Activated naive CD4-positive, alpha-beta T cell treated with Interleukin-2 at 50 U/mL for 16 hours (primary cell): ENCODE measurements around the gene H2BK1.

ENCODE experiments used
- DNase-seq: peaks from one replicate; pipeline ENCODE4 v3.0.0-alpha.2; 2020

The H2BK1 gene

GRCh38 chr7:151210087-151210854 lies at the start of gene H2BK1:
Gene H2BK1, minus strand, starts transcription at chr7:151210488. Its CDS starts 170 bp downstream, at chr7:151210318.
- no peak for DNase-seq

- no peak for DNase-seq
Measured at GRCh38 chr7:151257990-151258389, 47.7 kb upstream of the H2BK1 start.

- DNase-seq = no peak
Measured at GRCh38 chr7:151256410-151257045, 46.2 kb upstream of the H2BK1 start.

GRCh38 chr7:151255390-151255789 lies 45.1 kb upstream of the H2BK1 start:
- DNase-seq = no peak

GRCh38 chr7:151254851-151255250 lies 44.6 kb upstream of the H2BK1 start:
- DNase-seq = no peak

- DNase-seq = no peak
Measured at GRCh38 chr7:151254316-151254715, 44.0 kb upstream of the H2BK1 start.

- DNase-seq = no peak
Measured at GRCh38 chr7:151252961-151253711, 42.8 kb upstream of the H2BK1 start.

- DNase-seq = no peak
Measured at GRCh38 chr7:151252561-151252835, 42.2 kb upstream of the H2BK1 start.

GRCh38 chr7:151251689-151252560 lies 41.6 kb upstream of the H2BK1 start:
- DNase-seq = peak; percentile 35

- no peak for DNase-seq
Measured at GRCh38 chr7:151251328-151251688, 41.0 kb upstream of the H2BK1 start.

GRCh38 chr7:151250181-151251132 lies 40.2 kb upstream of the H2BK1 start:
- DNase-seq = no peak

- no peak for DNase-seq
Measured at GRCh38 chr7:151249732-151250072, 39.4 kb upstream of the H2BK1 start.

- peak; percentile 53 for DNase-seq
Measured at GRCh38 chr7:151249034-151249731, 38.9 kb upstream of the H2BK1 start.

GRCh38 chr7:151248346-151249033 lies 38.2 kb upstream of the H2BK1 start, which contains the start of gene SMARCD3:
Gene SMARCD3, minus strand, starts transcription at chr7:151248694. Its CDS starts 132 bp downstream, at chr7:151248562.
- DNase-seq = peak; percentile 51

- DNase-seq = no peak
Measured at GRCh38 chr7:151247611-151248345, 37.5 kb upstream of the H2BK1 start.

GRCh38 chr7:151246851-151247580 lies 36.7 kb upstream of the H2BK1 start:
- DNase-seq = no peak

- no peak for DNase-seq
Measured at GRCh38 chr7:151246102-151246850, 36.0 kb upstream of the H2BK1 start.

GRCh38 chr7:151245360-151246101 lies 35.2 kb upstream of the H2BK1 start:
- DNase-seq = peak; percentile 62
